CD4-positive, alpha-beta T cell (primary cell): ENCODE measurements around the gene CWC25. TPM values are rescaled to one million over a fixed set of nuclear protein-coding genes. Genes with fewer than 3 reads are reported as not detected.
"Not testable (repeated sequence)": the region's sequence is repeated elsewhere in the genome, so short reads cannot be mapped to it uniquely, and the experiment has no call there.

Experiments used
- ATAC-seq: fragments of 200-7000 bp; cut with Tn5 transposase; one replicate; pipeline ENCODE4 v1.10.0; 2022; ENCODE audit warnings: mild to moderate bottlenecking; ENCODE audit not compliant: poor library complexity
- CTCF ChIA-PET: fragments of 350-600 bp; sonication (Branson Sonifier 250); formaldehyde crosslinking; loops from one replicate; lab custom pipeline; 2021; ENCODE audit warnings: antibody characterized with exemption, inconsistent platforms; lab: Charles Lee
- POLR2A ChIA-PET: fragments of 350-600 bp; sonication (Branson Sonifier 250); formaldehyde crosslinking; loops from one replicate; lab custom pipeline; 2021; ENCODE audit warnings: antibody characterized with exemption, inconsistent platforms; lab: Charles Lee
- DNase-seq, 14 experiments: peaks; one replicate each; pipeline ENCODE4 v3.0.0-alpha.2; 2013 to 2020; ENCODE audit warnings: mixed read lengths in 2 of 14
- H3K27ac ChIP-seq, 2 donors: one replicate each; pipeline versions ENCODE4 v1.5.1 to v1.7.0; 2013; ENCODE audit warnings: low read length in 2 of 2, low read depth in 1 of 2, mild to moderate bottlenecking in 1 of 2
- H3K27me3 ChIP-seq, 2 experiments: 1 replicate in 1 of 2; 2 replicates in 1 of 2; pipeline versions ENCODE4 v1.6.1 to v1.7.0; 2013; ENCODE audit warnings: low read length in 2 of 2, control low read depth in 1 of 2, mild to moderate bottlenecking in 1 of 2, moderate library complexity in 1 of 2; ENCODE audit not compliant: insufficient read depth in 2 of 2, control insufficient read depth in 1 of 2
- H3K36me3 ChIP-seq: one replicate; pipeline ENCODE4 v1.6.1; 2013; ENCODE audit warnings: low read length, control low read depth; ENCODE audit not compliant: insufficient read depth
- H3K4me1 ChIP-seq: one replicate; pipeline ENCODE4 v1.6.1; 2013; ENCODE audit warnings: low read length, control low read depth; ENCODE audit not compliant: insufficient read depth
- H3K4me3 ChIP-seq: one replicate; pipeline ENCODE4 v1.5.1; 2013; ENCODE audit warnings: mild to moderate bottlenecking, low read length, moderate library complexity
- H3K9me3 ChIP-seq, 2 experiments: 1 replicate in 1 of 2; 2 replicates in 1 of 2; pipeline versions ENCODE4 v1.6.1 to v1.7.0; 2013; ENCODE audit warnings: low read length in 2 of 2, mild to moderate bottlenecking in 2 of 2, control low read depth in 1 of 2, moderate library complexity in 1 of 2; ENCODE audit not compliant: control insufficient read depth in 1 of 2, insufficient read depth in 1 of 2
- H3K27ac Mint-ChIP-seq: one replicate; pipeline ENCODE4 v1.8.0; 2020; ENCODE audit warnings: mixed read lengths
- H3K27me3 Mint-ChIP-seq: one replicate; pipeline ENCODE4 v1.8.0; 2021; ENCODE audit warnings: mixed read lengths
- H3K36me3 Mint-ChIP-seq: one replicate; pipeline ENCODE4 v1.8.0; 2021; ENCODE audit warnings: low read depth, mixed read lengths
- H3K4me1 Mint-ChIP-seq: one replicate; pipeline ENCODE4 v1.8.0; 2021; ENCODE audit warnings: low read depth, mixed read lengths
- H3K4me3 Mint-ChIP-seq: one replicate; pipeline ENCODE4 v1.8.0; 2020; ENCODE audit warnings: mild to moderate bottlenecking, mixed read lengths
- H3K9me3 Mint-ChIP-seq: one replicate; pipeline ENCODE4 v1.8.0; 2020; ENCODE audit warnings: mixed read lengths
- intact Hi-C, 2 experiments: fragments of 100-400 bp; cut with DNase I in 1 of 2; cut with micrococcal nuclease in 1 of 2; formaldehyde crosslinking; loops; one replicate each; pipeline versions ENCODE4 v1.15.1 to v1.9.0; 2023 to 2025; cut with DNase I, micrococcal nuclease
- total RNA-seq, 174 experiments: library from RNA in 2 of 174; stranded (reverse) in 2 of 174; gene quantifications; one replicate each; pipeline ENCODE4 v1.2.3 and lab custom pipeline; 2021 to 2026
- TF ChIP-seq, protein P1 (sequence below): fragments of 200-600 bp; IDR thresholded peaks from one replicate; pipeline ENCODE4 v1.8.0; 2022; ENCODE audit warnings: antibody characterized with exemption, mild to moderate bottlenecking

The CWC25 gene
- total RNA-seq, 2 experiments from 2014 or later = 63.0 to 63.3 TPM

DNA sequence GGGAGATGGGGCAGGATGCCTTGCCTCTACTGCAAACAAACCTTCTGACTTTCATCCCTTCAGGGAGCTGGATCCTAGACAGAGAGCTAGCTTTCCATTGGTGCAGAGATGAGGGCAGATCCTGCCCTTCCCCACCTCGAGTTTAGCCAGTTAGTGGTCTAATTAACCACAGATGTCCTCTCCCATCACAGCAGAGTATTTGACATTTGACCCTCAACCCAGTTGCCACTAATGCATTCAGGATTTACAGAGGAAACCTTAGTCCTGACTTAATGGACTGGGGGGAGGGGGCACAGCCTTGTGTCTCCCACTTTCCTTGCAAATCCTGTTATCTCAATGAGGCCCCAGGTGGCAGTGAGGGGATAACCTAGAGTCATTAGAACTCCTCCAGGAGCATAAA is 35.9 kb downstream of the CWC25 start:
- ChIA-PET POLR2A (no interaction called here), CTCF (no interaction called here)
- Histone ChIP-seq H3K9me3 (no peaks in the 10 kb centered on the region), H3K27me3 (no peaks in the 10 kb centered on the region), H3K4me3 (no peak overlapping the region), H3K27ac (no peak overlapping the region), H3K36me3 (peaks cover 43% of the 10 kb centered on the region), H3K4me1 (peaks cover 3% of the 10 kb centered on the region)
- Mint-ChIP-seq H3K27me3 (no peaks in the 10 kb centered on the region), H3K4me3 (no peak overlapping the region), H3K36me3 (peaks cover 61% of the 10 kb centered on the region), H3K9me3 (no peaks in the 10 kb centered on the region), H3K27ac (no peak overlapping the region), H3K4me1 (peaks cover 8% of the 10 kb centered on the region)
- intact Hi-C loops = no loop called here
- TF ChIP-seq, protein P1, sequence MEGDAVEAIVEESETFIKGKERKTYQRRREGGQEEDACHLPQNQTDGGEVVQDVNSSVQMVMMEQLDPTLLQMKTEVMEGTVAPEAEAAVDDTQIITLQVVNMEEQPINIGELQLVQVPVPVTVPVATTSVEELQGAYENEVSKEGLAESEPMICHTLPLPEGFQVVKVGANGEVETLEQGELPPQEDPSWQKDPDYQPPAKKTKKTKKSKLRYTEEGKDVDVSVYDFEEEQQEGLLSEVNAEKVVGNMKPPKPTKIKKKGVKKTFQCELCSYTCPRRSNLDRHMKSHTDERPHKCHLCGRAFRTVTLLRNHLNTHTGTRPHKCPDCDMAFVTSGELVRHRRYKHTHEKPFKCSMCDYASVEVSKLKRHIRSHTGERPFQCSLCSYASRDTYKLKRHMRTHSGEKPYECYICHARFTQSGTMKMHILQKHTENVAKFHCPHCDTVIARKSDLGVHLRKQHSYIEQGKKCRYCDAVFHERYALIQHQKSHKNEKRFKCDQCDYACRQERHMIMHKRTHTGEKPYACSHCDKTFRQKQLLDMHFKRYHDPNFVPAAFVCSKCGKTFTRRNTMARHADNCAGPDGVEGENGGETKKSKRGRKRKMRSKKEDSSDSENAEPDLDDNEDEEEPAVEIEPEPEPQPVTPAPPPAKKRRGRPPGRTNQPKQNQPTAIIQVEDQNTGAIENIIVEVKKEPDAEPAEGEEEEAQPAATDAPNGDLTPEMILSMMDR = no peak
- DNase-seq (no peak), ATAC-seq (no peak)

DNA sequence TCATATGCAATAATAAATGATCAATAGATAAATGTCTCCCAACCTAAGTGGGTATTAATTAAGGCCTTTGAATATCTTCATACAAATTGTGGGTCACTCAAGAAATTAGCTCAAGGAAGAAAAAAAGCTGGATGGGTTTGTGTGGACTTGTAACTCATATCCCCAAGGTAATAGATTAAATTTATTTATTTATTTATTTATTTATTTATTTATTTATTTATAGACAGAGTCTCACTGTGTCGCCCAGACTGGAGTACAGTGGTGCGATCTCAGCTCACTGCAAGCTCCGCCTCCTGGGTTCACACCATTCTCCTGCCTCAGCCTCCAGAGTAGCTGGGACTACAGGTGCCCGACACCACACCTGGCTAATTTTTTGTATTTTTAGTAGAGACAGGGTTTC is 37.1 kb downstream of the CWC25 start:
- H3K4me1 Mint-ChIP-seq, H3K4me3 Mint-ChIP-seq, H3K4me1 ChIP-seq, DNase-seq, H3K27me3 ChIP-seq, H3K9me3 Mint-ChIP-seq, H3K27ac Mint-ChIP-seq, CTCF ChIA-PET, H3K27me3 Mint-ChIP-seq, intact Hi-C loops, H3K4me3 ChIP-seq, H3K9me3 ChIP-seq, ATAC-seq, H3K27ac ChIP-seq: not testable (repeated sequence)
- POLR2A ChIA-PET = interaction anchor here (2.0 kb wide), 1 partner anchor 10 kb away, joined by 6 read pairs; no protein-coding TSS in a partner anchor
- peaks cover 66% of the 10 kb centered on the region for H3K36me3 Mint-ChIP-seq
- H3K36me3 ChIP-seq = peaks cover 46% of the 10 kb centered on the region

DNA sequence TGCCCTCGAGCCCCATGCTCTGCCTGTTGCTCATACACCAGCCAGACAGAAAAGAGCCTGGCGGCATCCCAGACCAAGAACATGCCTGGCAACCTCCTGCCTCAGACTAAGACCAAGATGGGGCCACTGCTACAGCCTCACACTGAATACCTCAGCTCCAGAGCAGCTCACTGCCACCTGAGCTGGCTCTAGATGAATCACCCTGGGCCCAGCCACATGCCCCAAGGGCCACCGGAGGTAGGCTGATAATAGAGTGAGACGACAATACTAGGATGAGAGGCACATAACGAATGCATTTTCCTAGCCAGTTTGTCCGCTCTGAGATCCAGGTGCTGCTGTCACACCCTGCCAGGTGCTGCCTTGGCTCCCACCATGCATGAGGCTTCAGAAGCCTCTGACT is 38.7 kb downstream of the CWC25 start:
- Histone ChIP-seq H3K36me3 (peaks cover 52% of the 10 kb centered on the region), H3K4me1 (no peaks in the 10 kb centered on the region), H3K4me3 (no peak overlapping the region), H3K27me3 (no peaks in the 10 kb centered on the region), H3K9me3 (no peaks in the 10 kb centered on the region), H3K27ac (no peak overlapping the region)
- Mint-ChIP-seq H3K27ac (no peak overlapping the region), H3K4me1 (no peaks in the 10 kb centered on the region), H3K4me3 (no peak overlapping the region), H3K27me3 (no peaks in the 10 kb centered on the region), H3K9me3 (no peaks in the 10 kb centered on the region), H3K36me3 (peaks cover 70% of the 10 kb centered on the region)
- ChIA-PET POLR2A (interaction anchor here (1.2 kb wide), 1 partner anchor 12 kb away, joined by 4 read pairs; the partner anchor contains the start of gene PIP4K2B), CTCF (no interaction called here)
- intact Hi-C loops = no loop called here
- DNase-seq (no peak), ATAC-seq (no peak)
- TF ChIP-seq, protein P1 = no peak

DNA sequence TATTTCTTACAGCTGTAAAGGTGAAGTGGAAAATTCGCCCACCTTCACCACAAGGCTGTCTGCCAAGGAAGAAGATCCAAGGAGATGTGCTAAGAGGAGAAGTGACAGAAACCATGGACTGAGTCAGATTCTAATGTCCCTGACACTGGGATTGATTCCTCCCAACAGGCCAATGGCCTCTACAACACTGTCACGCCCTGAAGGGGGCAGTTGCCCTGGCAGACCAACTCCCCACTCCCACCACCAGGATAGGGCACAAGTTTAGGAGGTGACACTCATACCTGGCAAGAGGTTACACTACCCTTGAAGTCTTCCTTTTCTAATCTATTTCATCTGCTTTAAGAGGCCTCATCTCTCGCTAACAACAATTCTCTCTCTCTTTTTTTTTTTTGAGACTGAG is 41.9 kb downstream of the CWC25 start:
- no peak for ATAC-seq
- DNase-seq = no peak
- Mint-ChIP-seq H3K27me3 (no peaks in the 10 kb centered on the region), H3K4me3 (no peak overlapping the region), H3K27ac (no peak overlapping the region), H3K4me1 (no peaks in the 10 kb centered on the region), H3K9me3 (no peaks in the 10 kb centered on the region), H3K36me3 (peaks cover 89% of the 10 kb centered on the region)
- Histone ChIP-seq H3K9me3 (no peaks in the 10 kb centered on the region), H3K36me3 (peaks cover 83% of the 10 kb centered on the region), H3K4me1 (no peaks in the 10 kb centered on the region), H3K4me3 (no peak overlapping the region), H3K27me3 (no peaks in the 10 kb centered on the region), H3K27ac (no peak overlapping the region)
- CTCF ChIA-PET = no interaction called here
- TF ChIP-seq, protein P1 = no peak
- intact Hi-C loops = no loop called here
- POLR2A ChIA-PET = no interaction called here
